HFFc6 (cell line): Measurements from ENCODE around the gene SOWAHA. TPM values are rescaled to one million over a fixed set of nuclear protein-coding genes. Genes with fewer than 3 reads are reported as not detected.

Experiments used
- DNase-seq: peaks from one replicate; pipeline ENCODE4 v3.0.0-alpha.2; 2018
- H3K27ac Mint-ChIP-seq: 2 replicates; pipeline ENCODE4 v1.8.0; 2020; ENCODE audit warnings: mild to moderate bottlenecking, mixed read lengths
- H3K27me3 Mint-ChIP-seq: 2 replicates; pipeline ENCODE4 v1.8.0; 2021; ENCODE audit warnings: mild to moderate bottlenecking, moderate library complexity, mixed read lengths; ENCODE audit not compliant: insufficient read depth
- H3K36me3 Mint-ChIP-seq: 2 replicates; pipeline ENCODE4 v1.8.0; 2021; ENCODE audit warnings: low read depth, mixed read lengths
- H3K4me1 Mint-ChIP-seq: 2 replicates; pipeline ENCODE4 v1.8.0; 2020; ENCODE audit warnings: low read depth, mixed read lengths
- H3K4me3 Mint-ChIP-seq: 2 replicates; pipeline ENCODE4 v1.8.0; 2020; ENCODE audit warnings: mild to moderate bottlenecking, moderate library complexity, mixed read lengths
- H3K9me3 Mint-ChIP-seq: 2 replicates; pipeline ENCODE4 v1.8.0; 2020; ENCODE audit warnings: mild to moderate bottlenecking, mixed read lengths
- total RNA-seq, 6 experiments: library from RNA; stranded (reverse); fragmentation: NEBNext Ultra II Directional; extraction: Animal tissue kit (Norgen Biotek cat#: 25700); gene quantifications; 2 replicates in 1 of 6; 3 replicates in 5 of 6; pipeline ENCODE4 v1.2.3, GENCODE V29; 2021
- TF ChIP-seq, protein P1 (sequence below): fragments of 200-600 bp; sonication (generic); IDR thresholded peaks from 2 replicates; pipeline ENCODE4 v1.5.0; 2021; ENCODE audit warnings: antibody characterized with exemption, mild to moderate bottlenecking

The SOWAHA gene
- total RNA-seq, 6 experiments from 2014 or later, result not detected

DNA sequence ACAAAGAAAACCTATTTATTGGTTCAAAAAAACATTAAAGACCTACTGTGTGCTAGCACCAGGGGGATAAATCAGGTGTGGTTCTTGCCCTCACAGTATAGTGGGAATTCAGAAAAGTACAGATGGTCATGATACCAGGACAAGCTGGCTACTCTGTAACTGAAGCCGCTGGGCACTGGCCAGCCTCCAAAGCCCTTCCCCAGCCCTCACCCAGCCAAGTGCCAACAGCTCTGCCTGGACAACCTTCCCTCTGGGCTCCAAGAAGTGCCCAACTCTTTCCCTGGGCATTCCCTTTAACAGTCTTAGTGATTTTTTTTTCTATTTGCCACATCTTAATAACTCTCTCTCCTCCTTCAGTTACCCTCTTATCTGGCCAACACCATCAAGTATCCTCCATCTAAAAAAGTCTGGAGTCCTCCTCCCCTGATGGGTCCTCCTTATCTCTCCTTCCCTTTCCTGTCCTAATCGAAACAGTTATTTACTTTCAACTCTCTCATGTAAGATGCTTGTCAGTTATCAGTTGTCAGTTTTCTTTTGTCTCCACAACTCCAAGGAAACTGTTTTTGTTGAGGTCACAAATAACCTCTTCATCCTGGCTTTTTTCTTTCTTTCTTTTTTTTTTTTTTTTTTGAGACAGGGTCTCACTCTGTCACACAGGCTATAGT lies 22.8 kb upstream of the SOWAHA start:
- Mint-ChIP-seq H3K27me3 (peaks cover 22% of the 10 kb centered on the region), H3K4me1 (peaks cover 11% of the 10 kb centered on the region), H3K4me3 (no peak overlapping the region; the same call in 1 of the 2 replicates), H3K27ac (no peak overlapping the region), H3K36me3 (no peaks in the 10 kb centered on the region), H3K9me3 (no peaks in the 10 kb centered on the region)
- TF ChIP-seq, protein P1, sequence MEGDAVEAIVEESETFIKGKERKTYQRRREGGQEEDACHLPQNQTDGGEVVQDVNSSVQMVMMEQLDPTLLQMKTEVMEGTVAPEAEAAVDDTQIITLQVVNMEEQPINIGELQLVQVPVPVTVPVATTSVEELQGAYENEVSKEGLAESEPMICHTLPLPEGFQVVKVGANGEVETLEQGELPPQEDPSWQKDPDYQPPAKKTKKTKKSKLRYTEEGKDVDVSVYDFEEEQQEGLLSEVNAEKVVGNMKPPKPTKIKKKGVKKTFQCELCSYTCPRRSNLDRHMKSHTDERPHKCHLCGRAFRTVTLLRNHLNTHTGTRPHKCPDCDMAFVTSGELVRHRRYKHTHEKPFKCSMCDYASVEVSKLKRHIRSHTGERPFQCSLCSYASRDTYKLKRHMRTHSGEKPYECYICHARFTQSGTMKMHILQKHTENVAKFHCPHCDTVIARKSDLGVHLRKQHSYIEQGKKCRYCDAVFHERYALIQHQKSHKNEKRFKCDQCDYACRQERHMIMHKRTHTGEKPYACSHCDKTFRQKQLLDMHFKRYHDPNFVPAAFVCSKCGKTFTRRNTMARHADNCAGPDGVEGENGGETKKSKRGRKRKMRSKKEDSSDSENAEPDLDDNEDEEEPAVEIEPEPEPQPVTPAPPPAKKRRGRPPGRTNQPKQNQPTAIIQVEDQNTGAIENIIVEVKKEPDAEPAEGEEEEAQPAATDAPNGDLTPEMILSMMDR, result no peak
- DNase-seq, result no peak

- Mint-ChIP-seq H3K27ac (no peak overlapping the region), H3K4me1 (peaks cover 11% of the 10 kb centered on the region), H3K4me3 (no peak overlapping the region), H3K9me3 (no peaks in the 10 kb centered on the region), H3K36me3 (no peaks in the 10 kb centered on the region), H3K27me3 (peaks cover 22% of the 10 kb centered on the region)
- TF ChIP-seq, protein P1, result no peak
- DNase-seq, result no peak
Measured at GRCh38 chr5:132791026-132791425, 22.1 kb upstream of the SOWAHA start.

- no peak for DNase-seq
- Mint-ChIP-seq H3K4me3 (no peak overlapping the region), H3K27ac (no peak overlapping the region), H3K27me3 (peaks cover 33% of the 10 kb centered on the region), H3K4me1 (peaks cover 7% of the 10 kb centered on the region), H3K9me3 (no peaks in the 10 kb centered on the region), H3K36me3 (no peaks in the 10 kb centered on the region)
- TF ChIP-seq, protein P1, result no peak
Measured at GRCh38 chr5:132797651-132798050, 15.5 kb upstream of the SOWAHA start.

DNA sequence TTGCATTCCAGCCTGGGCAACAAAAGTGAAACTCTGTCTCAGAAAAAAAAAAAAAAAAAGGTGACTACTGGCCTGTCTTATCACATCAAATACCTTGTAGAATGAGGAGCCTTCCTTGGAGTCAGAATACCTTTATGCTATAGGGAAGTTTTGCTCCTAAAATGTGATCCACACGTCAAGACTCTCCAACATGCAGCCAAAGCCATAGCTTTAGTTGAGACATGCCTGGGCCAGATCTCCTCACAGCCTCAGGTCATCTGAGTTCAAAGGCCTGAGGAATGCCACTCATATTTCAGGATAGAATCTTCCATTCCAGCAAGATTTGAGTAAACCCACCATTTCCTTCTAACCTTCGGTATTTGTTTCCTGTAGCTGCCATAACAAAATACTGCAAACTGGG lies 13.7 kb upstream of the SOWAHA start:
- Mint-ChIP-seq H3K9me3 (peaks cover under 1% of the 10 kb centered on the region; the same call in 1 of the 2 replicates), H3K27me3 (peaks cover 38% of the 10 kb centered on the region), H3K27ac (no peak overlapping the region), H3K36me3 (no peaks in the 10 kb centered on the region), H3K4me3 (no peak overlapping the region), H3K4me1 (peaks cover 7% of the 10 kb centered on the region)
- DNase-seq, result no peak
- TF ChIP-seq, protein P1, result no peak

DNA sequence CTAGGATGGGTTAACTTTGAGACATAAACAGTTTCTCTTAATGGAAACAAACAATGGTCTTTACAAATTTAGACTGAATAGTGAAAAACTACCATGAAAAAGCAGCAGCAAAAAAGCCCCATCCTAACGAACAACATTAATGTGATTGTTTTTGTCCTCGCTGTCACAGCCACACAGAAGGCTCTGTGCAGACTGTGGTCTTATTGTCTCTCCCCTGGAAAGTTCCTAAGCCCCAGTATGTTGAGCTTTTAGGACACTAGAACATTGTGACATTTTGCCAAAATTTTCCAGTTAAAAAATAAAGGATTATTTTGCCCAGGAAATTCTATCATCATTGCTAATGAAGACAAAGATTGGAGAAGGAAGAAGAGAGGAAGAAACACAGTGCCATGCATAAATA lies 12.6 kb upstream of the SOWAHA start:
- peaks cover 43% of the 10 kb centered on the region for H3K27me3 Mint-ChIP-seq
- TF ChIP-seq, protein P1, result no peak
- H3K9me3 Mint-ChIP-seq, result peaks cover 12% of the 10 kb centered on the region
- H3K27ac Mint-ChIP-seq, result no peak overlapping the region
- H3K4me3 Mint-ChIP-seq, result no peak overlapping the region
- peaks cover 7% of the 10 kb centered on the region for H3K4me1 Mint-ChIP-seq
- DNase-seq, result no peak
- H3K36me3 Mint-ChIP-seq, result no peaks in the 10 kb centered on the region
